Esophagus (tissue), 2 donors: ENCODE results near the gene ADGRD1. TPM values are rescaled to one million over a fixed set of nuclear protein-coding genes. Genes with fewer than 3 reads are reported as not detected.
"Not testable (repeated sequence)": the region's sequence is repeated elsewhere in the genome, so short reads cannot be mapped to it uniquely, and the experiment has no call there.

Source experiments
- H3K27ac ChIP-seq, 2 donors: one replicate each; pipeline ENCODE4 v1.5.1; 2013; ENCODE audit warnings: low read depth in 2 of 2, mild to moderate bottlenecking in 2 of 2, inconsistent platforms in 1 of 2, low read length in 1 of 2, moderate library complexity in 1 of 2
- H3K27me3 ChIP-seq, 2 donors: one replicate each; pipeline ENCODE4 v1.6.1; 2013; ENCODE audit warnings: low read length in 2 of 2, control low read depth in 1 of 2, mild to moderate bottlenecking in 1 of 2; ENCODE audit not compliant: insufficient read depth in 2 of 2, control insufficient read depth in 1 of 2
- H3K36me3 ChIP-seq, 2 donors: one replicate each; pipeline ENCODE4 v1.6.1; 2013; ENCODE audit warnings: low read length in 1 of 2; ENCODE audit not compliant: control insufficient read depth in 2 of 2, insufficient read depth in 2 of 2
- H3K4me1 ChIP-seq, 2 donors: one replicate each; pipeline ENCODE4 v1.6.1; 2013; ENCODE audit warnings: low read length in 1 of 2; ENCODE audit not compliant: control insufficient read depth in 2 of 2, insufficient read depth in 2 of 2
- H3K4me3 ChIP-seq, 2 donors: one replicate each; pipeline ENCODE4 v1.5.1; 2013; ENCODE audit warnings: low read length in 2 of 2, mild to moderate bottlenecking in 2 of 2, low read depth in 1 of 2, moderate library complexity in 1 of 2
- H3K9me3 ChIP-seq, 2 donors: one replicate each; pipeline ENCODE4 v1.6.1; 2013; ENCODE audit warnings: mild to moderate bottlenecking in 2 of 2, low read depth in 1 of 2, low read length in 1 of 2, moderate library complexity in 1 of 2; ENCODE audit not compliant: control insufficient read depth in 2 of 2, insufficient read depth in 1 of 2
- WGBS, 2 donors: extraction: QIAGEN DNeasy Blood & Tissue Kit; methylation state at CpG; one replicate each; pipeline ENCODE4 v1.1.7; 2013; 5-methylcytosine and 5-hydroxymethylcytosine counted together
- polyA plus RNA-seq, 2 donors: library from polyadenylated mRNA; stranded (reverse); fragments of 200-250 nt; gene quantifications; one replicate each; pipeline ENCODE4 v1.2.3, GENCODE V29; 2013
- donor health status: healthy with polysubstance abuse.
- donor health status: Bipolar disorder and iron deficiency.

Gene ADGRD1
- polyA plus RNA-seq, result 1 to 10 TPM; 2.1 to 2.9 TPM

- no peaks in the 10 kb centered on the region for H3K4me1 ChIP-seq
- peaks cover 0 to 2% of the 10 kb centered on the region in 2 donors for H3K36me3 ChIP-seq
- no peaks in the 10 kb centered on the region for H3K9me3 ChIP-seq
- peak within 1 kb of the TSS; percentile 42 to 43 for H3K4me3 ChIP-seq
- WGBS, 2 donors, result 7% methylated on average over 24 of the region's 24 CpGs
- H3K27ac ChIP-seq, result peak within 1 kb of the TSS; percentile 59 to 74
- H3K27me3 ChIP-seq, result no peaks in the 10 kb centered on the region
Observed at GRCh38 chr12:130953771-130954543, at the start of gene ADGRD1. ADGRD1 (plus strand) TSS chr12:130953907; CDS start chr12:130954466, 559 bp downstream.

DNA sequence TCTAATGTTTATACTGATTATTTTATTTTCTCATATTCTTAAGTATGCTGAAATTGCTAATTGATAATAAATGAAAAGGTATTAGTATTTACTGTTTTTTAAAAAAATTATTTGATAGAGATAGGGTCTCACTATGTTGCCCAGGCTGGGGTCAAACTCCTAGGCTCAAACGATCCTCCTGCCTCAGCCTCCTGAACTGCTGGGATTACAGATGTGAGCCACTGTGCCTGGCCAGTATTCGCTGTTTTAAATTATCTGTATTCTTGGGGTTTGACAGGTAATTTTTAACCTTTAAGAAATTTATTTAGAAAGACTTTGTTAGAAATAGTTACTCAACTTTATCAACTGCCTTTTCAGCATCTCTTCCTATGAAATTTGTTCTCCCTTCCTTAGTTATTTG, 49.6 kb upstream of the ADGRD1 start:
- H3K9me3 ChIP-seq, result no peaks in the 10 kb centered on the region
- no peaks in the 10 kb centered on the region for H3K4me1 ChIP-seq
- no peak overlapping the region for H3K4me3 ChIP-seq
- whole genome bisulfite sequencing, 2 donors, result 85 to 91% methylated on average over 2 of the region's 2 CpGs
- H3K27me3 ChIP-seq, result no peaks in the 10 kb centered on the region
- no peak overlapping the region for H3K27ac ChIP-seq
- no peaks in the 10 kb centered on the region for H3K36me3 ChIP-seq

- H3K4me3 ChIP-seq, H3K36me3 ChIP-seq, H3K27me3 ChIP-seq, H3K27ac ChIP-seq, H3K9me3 ChIP-seq, H3K4me1 ChIP-seq: not testable (repeated sequence)
- WGBS, 2 donors, result 92% methylated on average over 25 to 31 of the region's 31 CpGs
Observed at GRCh38 chr12:130904936-130905455, 48.7 kb upstream of the ADGRD1 start.

GRCh38 chr12:130909111-130909510, 44.6 kb upstream of the ADGRD1 start:
- H3K4me3 ChIP-seq, result no peak overlapping the region
- WGBS, 2 donors, result 88 to 91% methylated on average over 4 of the region's 4 CpGs
- H3K4me1 ChIP-seq, result no peaks in the 10 kb centered on the region
- H3K9me3 ChIP-seq, result no peaks in the 10 kb centered on the region
- H3K27me3 ChIP-seq, result no peaks in the 10 kb centered on the region
- H3K36me3 ChIP-seq, result no peaks in the 10 kb centered on the region
- no peak overlapping the region for H3K27ac ChIP-seq

GRCh38 chr12:130911193-130911592, 42.5 kb upstream of the ADGRD1 start:
- Histone ChIP-seq H3K36me3 (no peaks in the 10 kb centered on the region), H3K4me3 (no peak overlapping the region), H3K27ac (no peak overlapping the region), H3K27me3 (peaks cover 0 to 2% of the 10 kb centered on the region in 2 donors), H3K4me1 (no peaks in the 10 kb centered on the region), H3K9me3 (no peaks in the 10 kb centered on the region)
- 5 to 55% methylated on average over 1 of the region's 1 CpG for WGBS, 2 donors

GRCh38 chr12:130911933-130912332, 41.8 kb upstream of the ADGRD1 start:
- H3K9me3 ChIP-seq, result no peaks in the 10 kb centered on the region
- no peak overlapping the region for H3K27ac ChIP-seq
- H3K4me3 ChIP-seq, result no peak overlapping the region
- H3K27me3 ChIP-seq, result peaks cover 0 to 2% of the 10 kb centered on the region in 2 donors
- H3K36me3 ChIP-seq, result no peaks in the 10 kb centered on the region
- no peaks in the 10 kb centered on the region for H3K4me1 ChIP-seq

- no peak overlapping the region for H3K4me3 ChIP-seq
- 15 to 17% methylated on average over 37 of the region's 37 CpGs for WGBS, 2 donors
- H3K27ac ChIP-seq, result no peak overlapping the region
Observed at GRCh38 chr12:130916241-130916911, 37.3 kb upstream of the ADGRD1 start.

GRCh38 chr12:130917607-130918006, 36.1 kb upstream of the ADGRD1 start:
- H3K27me3 ChIP-seq, result peaks cover 0 to 2% of the 10 kb centered on the region in 2 donors
- no peaks in the 10 kb centered on the region for H3K9me3 ChIP-seq
- no peak overlapping the region for H3K27ac ChIP-seq
- H3K4me3 ChIP-seq, result no peak overlapping the region
- no peaks in the 10 kb centered on the region for H3K36me3 ChIP-seq
- H3K4me1 ChIP-seq, result no peaks in the 10 kb centered on the region
- WGBS, 2 donors, result 87 to 88% methylated on average over 13 of the region's 13 CpGs

More at GRCh38 chr12:130916241-130916911, 37.3 kb upstream of the ADGRD1 start:
- Histone ChIP-seq H3K4me1 (no peaks in the 10 kb centered on the region), H3K9me3 (no peaks in the 10 kb centered on the region), H3K36me3 (no peaks in the 10 kb centered on the region), H3K27me3 (peaks cover 0 to 2% of the 10 kb centered on the region in 2 donors)

GRCh38 chr12:130919086-130919485, 34.6 kb upstream of the ADGRD1 start:
- WGBS, 2 donors, result 37 to 57% methylated on average over 1 of the region's 1 CpG
- no peaks in the 10 kb centered on the region for H3K9me3 ChIP-seq
- no peaks in the 10 kb centered on the region for H3K4me1 ChIP-seq
- H3K36me3 ChIP-seq, result no peaks in the 10 kb centered on the region
- H3K4me3 ChIP-seq, result no peak overlapping the region
- H3K27me3 ChIP-seq, result peaks cover 0 to 2% of the 10 kb centered on the region in 2 donors
- no peak overlapping the region for H3K27ac ChIP-seq
